Measurements from ENCODE around the gene ZBTB7C.

GRCh38 chr18:47978603-47979002, 430.6 kb downstream of the ZBTB7C start:
- TF ChIP-seq CTCF (conservative IDR thresholded peaks at IDR 0.05; ENCODE audit: low read depth, low read length) (no peak), EZH2 (IDR thresholded peaks at IDR 0.05; ENCODE audit: borderline replicate concordance, low read depth, low read length, poor library complexity, severe bottlenecking) (no peak)
